Gastroesophageal sphincter (tissue), 4 donors: ENCODE data around the gene PCYT1A. TPM values are rescaled to one million over a fixed set of nuclear protein-coding genes. Genes with fewer than 3 reads are reported as not detected.
"Not testable (repeated sequence)": the region's sequence is repeated elsewhere in the genome, so short reads cannot be mapped to it uniquely, and the experiment has no call there.

Experiments
- ATAC-seq: fragments of 150-250 bp; one replicate; pipeline ENCODE4 v1.9.1; 2016; ENCODE audit warnings: mild to moderate bottlenecking, moderate library complexity
- H3K27ac ChIP-seq, 4 donors: fragments of 200-600 bp; sonication (generic) in 3 of 4; 1 replicate in 3 of 4; 2 replicates in 1 of 4; pipeline ENCODE4 v1.5.1; 2016 to 2019
- H3K27me3 ChIP-seq: fragments of 200-600 bp; sonication (generic); one replicate; pipeline ENCODE4 v1.5.1; 2019
- H3K36me3 ChIP-seq, 2 donors: fragments of 200-600 bp; sonication (generic); one replicate each; pipeline ENCODE4 v1.5.1; 2019; ENCODE audit warnings: control low read depth in 1 of 2
- H3K4me1 ChIP-seq, 3 donors: fragments of 200-600 bp; sonication (generic); 1 replicate in 2 of 3; 2 replicates in 1 of 3; pipeline ENCODE4 v1.5.1; 2016 to 2019; ENCODE audit warnings: control low read depth in 2 of 3
- H3K4me3 ChIP-seq, 2 donors: fragments of 200-600 bp; sonication (generic); one replicate each; pipeline ENCODE4 v1.5.1; 2019; ENCODE audit warnings: mild to moderate bottlenecking in 1 of 2, moderate library complexity in 1 of 2
- H3K9me3 ChIP-seq, 3 donors: fragments of 200-600 bp; sonication (generic); one replicate each; pipeline ENCODE4 v1.5.1; 2017 to 2019; ENCODE audit warnings: control low read depth in 2 of 3
- EP300 ChIP-seq: sonication (generic); formaldehyde crosslinking; IDR thresholded peaks from one replicate; pipeline ENCODE4 v1.6.1; 2017; ENCODE audit warnings: antibody characterized with exemption, mild to moderate bottlenecking
- POLR2A ChIP-seq, 2 donors: fragments of 450-650 bp; IDR thresholded peaks; one replicate each; pipeline ENCODE4 v1.6.1; 2017; ENCODE audit warnings: antibody characterized with exemption in 2 of 2, mild to moderate bottlenecking in 2 of 2, moderate library complexity in 1 of 2
- POLR2AphosphoS5 ChIP-seq: sonication (generic); formaldehyde crosslinking; IDR thresholded peaks from one replicate; pipeline ENCODE4 v1.6.1; 2017; ENCODE audit warnings: antibody characterized with exemption
- WGBS, 2 donors: methylation state at CpG; one replicate each; pipeline ENCODE4 v1.1.5; 2018; ENCODE audit warnings: low coverage in 1 of 2; 5-methylcytosine and 5-hydroxymethylcytosine counted together
- total RNA-seq, 4 donors: library from RNA; depleted of rRNA; stranded (reverse); fragments of >200 nt; gene quantifications; one replicate each; pipeline ENCODE4 v1.1.0, GENCODE V29; 2016
- TF ChIP-seq, protein P1 (sequence below), 4 experiments: fragments of 200-600 bp in 2 of 4; fragments of 450-650 bp in 2 of 4; sonication (generic) in 1 of 4; IDR thresholded peaks; one replicate each; pipeline ENCODE4 v1.5.1; 2017 to 2019; ENCODE audit warnings: antibody characterized with exemption in 4 of 4, mild to moderate bottlenecking in 2 of 4, moderate library complexity in 2 of 4

The PCYT1A gene
- total RNA-seq, 4 donors from 2014 or later: 60.3 to 92.6 (median 81.0) TPM

DNA sequence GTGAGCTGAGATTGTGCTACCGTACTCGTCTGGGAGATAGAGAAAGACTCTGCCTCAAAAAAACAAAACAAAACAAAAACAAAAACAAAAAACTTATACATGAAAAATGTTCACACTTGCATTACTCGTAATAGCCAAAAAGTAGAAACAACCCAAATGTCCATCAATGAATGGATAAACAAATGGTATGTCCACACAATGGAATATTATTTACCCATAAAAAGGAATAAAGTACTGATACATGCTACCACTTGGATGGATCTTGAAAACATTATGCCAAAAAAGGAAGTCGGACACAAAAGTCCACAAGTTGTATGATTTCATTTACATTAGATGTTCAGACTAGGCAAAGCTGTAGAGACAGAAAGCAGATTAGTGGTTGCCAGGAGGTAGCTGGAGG, 26.7 kb downstream of the PCYT1A start:
- no peaks in the 10 kb centered on the region for H3K9me3 ChIP-seq
- TF ChIP-seq POLR2A (IDR thresholded peaks at IDR 0.05): no peak
- TF ChIP-seq POLR2AphosphoS5: no peak
- no peak for TF ChIP-seq EP300
- TF ChIP-seq, protein P1, sequence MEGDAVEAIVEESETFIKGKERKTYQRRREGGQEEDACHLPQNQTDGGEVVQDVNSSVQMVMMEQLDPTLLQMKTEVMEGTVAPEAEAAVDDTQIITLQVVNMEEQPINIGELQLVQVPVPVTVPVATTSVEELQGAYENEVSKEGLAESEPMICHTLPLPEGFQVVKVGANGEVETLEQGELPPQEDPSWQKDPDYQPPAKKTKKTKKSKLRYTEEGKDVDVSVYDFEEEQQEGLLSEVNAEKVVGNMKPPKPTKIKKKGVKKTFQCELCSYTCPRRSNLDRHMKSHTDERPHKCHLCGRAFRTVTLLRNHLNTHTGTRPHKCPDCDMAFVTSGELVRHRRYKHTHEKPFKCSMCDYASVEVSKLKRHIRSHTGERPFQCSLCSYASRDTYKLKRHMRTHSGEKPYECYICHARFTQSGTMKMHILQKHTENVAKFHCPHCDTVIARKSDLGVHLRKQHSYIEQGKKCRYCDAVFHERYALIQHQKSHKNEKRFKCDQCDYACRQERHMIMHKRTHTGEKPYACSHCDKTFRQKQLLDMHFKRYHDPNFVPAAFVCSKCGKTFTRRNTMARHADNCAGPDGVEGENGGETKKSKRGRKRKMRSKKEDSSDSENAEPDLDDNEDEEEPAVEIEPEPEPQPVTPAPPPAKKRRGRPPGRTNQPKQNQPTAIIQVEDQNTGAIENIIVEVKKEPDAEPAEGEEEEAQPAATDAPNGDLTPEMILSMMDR (IDR thresholded peaks at IDR 0.05): no peak
- peaks cover 0 to 65% of the 10 kb centered on the region in 2 donors for H3K36me3 ChIP-seq
- no peak overlapping the region for H3K4me3 ChIP-seq
- 92 to 95% methylated on average over 2 to 4 of the region's 4 CpGs for WGBS, 2 donors
- no peak for ATAC-seq
- no peak overlapping the region for H3K27ac ChIP-seq
- no peaks in the 10 kb centered on the region for H3K4me1 ChIP-seq
- no peaks in the 10 kb centered on the region for H3K27me3 ChIP-seq

DNA sequence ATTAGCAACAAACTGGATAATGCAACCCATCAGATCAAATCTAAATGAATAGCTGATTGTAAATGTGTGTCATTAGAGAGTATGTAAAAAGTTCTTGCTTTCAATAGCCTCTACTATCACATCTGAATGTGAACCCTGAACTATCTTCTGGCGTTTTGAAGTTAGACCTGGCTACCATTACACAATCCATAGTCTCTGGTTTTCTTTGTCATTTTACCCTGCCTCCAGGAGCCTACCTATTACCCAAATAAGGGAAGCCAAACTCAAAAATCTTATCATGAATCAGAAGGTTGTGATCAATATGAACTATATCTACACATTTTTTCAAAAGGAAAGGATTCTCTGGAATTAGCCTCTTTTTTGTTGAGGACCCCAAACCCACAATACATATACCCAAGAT, 31.8 kb downstream of the PCYT1A start:
- 53 to 78% methylated on average over 1 of the region's 1 CpG for WGBS, 2 donors
- Histone ChIP-seq H3K36me3 (peaks cover 0 to 46% of the 10 kb centered on the region in 2 donors), H3K4me1 (no peaks in the 10 kb centered on the region), H3K4me3 (no peak overlapping the region), H3K27me3 (no peaks in the 10 kb centered on the region), H3K9me3 (no peaks in the 10 kb centered on the region), H3K27ac (no peak overlapping the region)
- TF ChIP-seq POLR2A (IDR thresholded peaks at IDR 0.05) (no peak), POLR2AphosphoS5 (no peak), EP300 (no peak)
- TF ChIP-seq, protein P1 (IDR thresholded peaks at IDR 0.05): no peak
- no peak for ATAC-seq

DNA sequence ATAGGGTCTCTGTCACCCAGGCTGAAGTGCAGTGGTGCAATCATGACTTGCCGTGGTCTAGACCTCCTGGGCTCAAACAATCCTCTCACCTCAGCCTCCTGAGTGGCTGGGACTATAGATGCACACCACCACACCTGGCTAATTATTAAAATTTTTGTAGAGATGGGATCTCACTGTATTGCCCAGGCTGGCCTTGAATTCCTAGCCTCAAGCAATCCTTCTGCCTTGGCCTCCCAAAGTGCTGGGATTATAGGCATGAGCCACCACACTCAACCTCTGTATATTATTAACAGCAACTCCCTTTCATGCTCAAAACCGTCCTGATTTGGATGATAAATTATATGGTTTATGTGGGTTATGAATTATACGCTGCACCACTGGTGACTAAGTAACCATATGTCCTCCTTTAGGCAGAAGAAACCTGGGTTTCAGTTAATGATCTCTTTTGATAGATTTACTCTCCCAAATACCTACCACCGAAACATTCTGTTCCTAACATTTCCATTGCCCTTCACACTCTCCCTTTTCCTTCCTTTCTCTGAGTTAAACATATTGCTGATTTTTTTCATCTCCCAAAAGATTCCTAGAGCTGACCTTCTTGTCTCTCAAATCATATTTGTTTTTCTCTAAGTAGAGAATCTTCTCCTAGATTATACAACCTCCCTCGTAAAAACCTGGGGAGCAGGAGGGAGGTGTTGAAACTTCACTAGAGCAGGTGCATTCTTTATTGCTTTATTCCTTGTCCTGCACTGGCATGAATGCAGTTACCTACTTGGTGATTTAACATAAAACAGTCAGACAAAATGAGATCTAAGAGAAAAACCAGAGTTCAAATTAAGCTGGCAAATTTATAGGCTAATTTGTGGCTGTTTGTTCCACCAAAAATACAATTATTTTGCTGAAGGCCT, 32.9 kb downstream of the PCYT1A start:
- 76 to 82% methylated on average over 4 to 5 of the region's 5 CpGs for WGBS, 2 donors
- Histone ChIP-seq H3K27ac (no peak overlapping the region), H3K4me1 (no peaks in the 10 kb centered on the region), H3K27me3 (no peaks in the 10 kb centered on the region), H3K4me3 (no peak overlapping the region), H3K36me3 (peaks cover 0 to 35% of the 10 kb centered on the region in 2 donors), H3K9me3 (no peaks in the 10 kb centered on the region)
- TF ChIP-seq POLR2AphosphoS5: no peak
- no peak for TF ChIP-seq EP300
- no peak for TF ChIP-seq POLR2A (IDR thresholded peaks at IDR 0.05)
- no peak for ATAC-seq

DNA sequence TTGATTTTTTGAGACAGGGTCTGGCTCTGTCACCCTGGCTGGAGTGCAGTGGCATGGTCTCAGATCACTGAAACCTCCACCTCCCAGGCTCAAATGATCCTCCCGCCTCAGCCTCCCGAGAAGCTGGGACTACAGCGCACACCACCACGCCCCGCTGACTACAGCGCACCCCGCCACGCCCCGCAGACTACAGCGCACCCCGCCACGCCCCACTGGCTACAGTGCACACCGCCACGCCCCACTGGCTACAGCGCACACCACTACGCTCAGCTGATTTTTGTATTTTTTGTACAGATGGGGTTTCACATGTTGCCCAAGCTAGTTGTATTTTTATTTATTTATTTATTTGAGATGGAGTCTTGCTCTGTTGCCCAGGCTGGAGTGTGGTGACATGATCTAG, 35.6 kb downstream of the PCYT1A start:
- H3K9me3 ChIP-seq: no peaks in the 10 kb centered on the region
- no peak for TF ChIP-seq POLR2AphosphoS5
- TF ChIP-seq, protein P1 (IDR thresholded peaks at IDR 0.05): no peak
- no peak for TF ChIP-seq EP300
- TF ChIP-seq POLR2A (IDR thresholded peaks at IDR 0.05): no peak
- no peak overlapping the region for H3K27ac ChIP-seq
- WGBS, 2 donors: 91 to 100% methylated on average over 2 to 13 of the region's 16 CpGs
- H3K36me3 ChIP-seq: peaks cover 0 to 49% of the 10 kb centered on the region in 2 donors
- H3K4me1 ChIP-seq: no peaks in the 10 kb centered on the region
- H3K27me3 ChIP-seq: no peaks in the 10 kb centered on the region
- no peak overlapping the region for H3K4me3 ChIP-seq
- no peak for ATAC-seq

DNA sequence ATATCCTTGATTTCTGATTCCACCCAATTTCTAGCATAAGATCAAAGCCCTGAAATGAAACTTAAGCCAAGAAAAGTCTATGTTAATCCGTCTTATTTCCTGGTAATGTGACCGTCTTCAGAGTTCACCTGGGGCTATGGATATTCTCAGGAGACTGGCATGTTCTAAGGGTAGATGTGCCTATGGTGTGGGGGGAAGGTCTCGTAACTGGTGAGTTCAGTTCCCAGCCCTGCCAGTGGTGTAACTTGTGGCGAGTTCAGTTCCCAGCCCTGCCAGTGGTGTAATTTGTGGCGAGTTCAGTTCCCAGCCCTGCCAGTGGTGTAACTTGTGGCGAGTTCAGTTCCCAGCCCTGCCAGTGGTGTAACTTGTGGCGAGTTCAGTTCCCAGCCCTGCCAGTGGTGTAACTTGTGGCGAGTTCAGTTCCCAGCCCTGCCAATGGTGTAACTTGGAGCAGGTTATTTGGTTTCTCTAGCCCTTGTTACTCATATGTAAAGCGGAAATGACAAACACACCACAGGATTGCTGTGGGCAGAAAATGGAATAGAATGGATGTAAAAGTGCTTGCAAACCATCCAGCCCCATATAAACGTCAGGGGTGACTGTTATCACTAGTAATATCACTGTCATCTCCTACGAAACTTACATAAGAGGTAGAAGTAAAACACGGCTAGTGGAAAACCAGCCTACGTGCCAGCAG, 40.8 kb downstream of the PCYT1A start:
- Histone ChIP-seq H3K27ac (no peak overlapping the region), H3K9me3 (no peaks in the 10 kb centered on the region), H3K36me3 (peaks cover 2 to 65% of the 10 kb centered on the region in 2 donors), H3K4me3 (no peak overlapping the region), H3K27me3 (no peaks in the 10 kb centered on the region), H3K4me1 (no peaks in the 10 kb centered on the region)
- no peak for ATAC-seq
- WGBS, 2 donors: 90% methylated on average over 8 to 10 of the region's 13 CpGs
- TF ChIP-seq POLR2AphosphoS5 (no peak), POLR2A (IDR thresholded peaks at IDR 0.05) (no peak), EP300 (no peak)
- TF ChIP-seq, protein P1 (IDR thresholded peaks at IDR 0.05): no peak

DNA sequence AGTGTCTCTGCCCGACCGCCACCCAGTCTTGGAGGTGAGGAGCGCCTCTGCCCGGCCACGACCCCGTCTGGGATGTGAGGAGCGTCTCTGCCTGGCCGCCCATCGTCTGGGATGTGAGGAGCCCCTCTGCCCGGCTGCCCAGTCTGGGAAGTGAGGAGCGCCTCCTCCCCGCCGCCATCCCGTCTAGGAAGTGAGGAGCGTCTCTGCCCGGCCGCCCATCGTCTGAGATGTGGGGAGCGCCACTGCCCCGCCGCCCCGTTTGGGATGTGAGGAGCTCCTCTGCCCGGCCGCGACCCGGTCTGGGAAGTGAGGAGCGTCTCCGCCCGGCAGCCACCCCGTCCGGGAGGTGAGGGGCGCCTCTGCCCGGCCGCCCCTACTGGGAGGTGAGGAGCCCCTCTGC, 43.4 kb downstream of the PCYT1A start:
- not testable (repeated sequence) for ATAC-seq, H3K27me3 ChIP-seq, H3K9me3 ChIP-seq, H3K4me3 ChIP-seq, H3K27ac ChIP-seq, H3K4me1 ChIP-seq
- no CpG with 5 or more reads among the region's 34 CpGs for WGBS, 2 donors
- H3K36me3 ChIP-seq: peaks cover 5 to 91% of the 10 kb centered on the region in 2 donors
